Stimulated activated CD4-positive, alpha-beta T cell treated with anti-CD3 and anti-CD28 coated beads, TNF-alpha, amount 100 ng/mL, for 1 hour (primary cell): Measurements from ENCODE around the gene CDH20.

Experiments used
- DNase-seq, 3 donors: peaks; one replicate each; pipeline ENCODE4 v3.0.0-alpha.2; 2020; ENCODE audit warnings: low read depth in 3 of 3, low spot score in 1 of 3

CDH20 gene

GRCh38 chr18:61528961-61529360 is 195.7 kb downstream of the CDH20 start:
- DNase-seq, result no peak

- no peak for DNase-seq
These were observed 197.5 kb downstream of the CDH20 start for GRCh38 chr18:61530681-61531080.

- DNase-seq, result no peak
These were observed 198.0 kb downstream of the CDH20 start for GRCh38 chr18:61531182-61531581.

GRCh38 chr18:61531891-61532290 is 198.7 kb downstream of the CDH20 start:
- no peak for DNase-seq

- DNase-seq, result no peak
These were observed 202.2 kb downstream of the CDH20 start for GRCh38 chr18:61535401-61535800.

GRCh38 chr18:61541673-61542072 is 208.4 kb downstream of the CDH20 start:
- no peak for DNase-seq

- no peak for DNase-seq
These were observed 209.4 kb downstream of the CDH20 start for GRCh38 chr18:61542596-61542995.

- DNase-seq, result no peak
These were observed 210.3 kb downstream of the CDH20 start for GRCh38 chr18:61543518-61543917.

- no peak for DNase-seq
These were observed 210.9 kb downstream of the CDH20 start for GRCh38 chr18:61544178-61544577.

- DNase-seq, result no peak
These were observed 212.3 kb downstream of the CDH20 start for GRCh38 chr18:61545281-61546245.

GRCh38 chr18:61546590-61546989 is 213.4 kb downstream of the CDH20 start:
- no peak for DNase-seq

GRCh38 chr18:61549416-61549815 is 216.2 kb downstream of the CDH20 start:
- DNase-seq, result no peak

- no peak for DNase-seq
These were observed 216.7 kb downstream of the CDH20 start for GRCh38 chr18:61549889-61550288.

GRCh38 chr18:61551586-61551985 is 218.4 kb downstream of the CDH20 start:
- no peak for DNase-seq

- no peak for DNase-seq
These were observed 219.9 kb downstream of the CDH20 start for GRCh38 chr18:61553045-61553659.

GRCh38 chr18:61554117-61554776 is 221.0 kb downstream of the CDH20 start:
- no peak for DNase-seq

GRCh38 chr18:61554946-61555361 is 221.7 kb downstream of the CDH20 start:
- DNase-seq, result no peak

GRCh38 chr18:61556316-61556715 is 223.1 kb downstream of the CDH20 start:
- no peak for DNase-seq

- DNase-seq, result no peak
These were observed 223.6 kb downstream of the CDH20 start for GRCh38 chr18:61556862-61557261.

- no peak for DNase-seq
These were observed 236.1 kb downstream of the CDH20 start for GRCh38 chr18:61569176-61569892.

GRCh38 chr18:61570070-61570469 is 236.8 kb downstream of the CDH20 start:
- no peak for DNase-seq
